MM.1S (cell line): ENCODE measurements around the gene KIF1C.

Experiments
- DNase-seq: peaks from one replicate; pipeline ENCODE4 v3.0.0-alpha.2; 2015
- H2AFZ ChIP-seq: fragments of 300-600 bp; sonication (generic); 2 replicates; pipeline ENCODE4 v1.6.0; 2016; ENCODE audit warnings: antibody characterized with exemption, low read length
- H3F3A ChIP-seq: fragments of 300-600 bp; sonication (generic); 2 replicates; pipeline ENCODE4 v1.6.1; 2016; ENCODE audit warnings: mild to moderate bottlenecking, antibody characterized with exemption, low read length, moderate library complexity, mixed read lengths; ENCODE audit not compliant: insufficient read depth
- H3K27ac ChIP-seq: fragments of 300-600 bp; sonication (generic); 2 replicates; pipeline ENCODE4 v1.5.1; 2016; ENCODE audit warnings: mild to moderate bottlenecking, low read length
- H3K27me3 ChIP-seq: fragments of 300-600 bp; sonication (generic); replicated peaks from 2 replicates; pipeline ENCODE4 v1.6.0; 2016; ENCODE audit warnings: low read length; ENCODE audit not compliant: insufficient read depth
- H3K36me3 ChIP-seq: fragments of 300-600 bp; sonication (generic); replicated peaks from 2 replicates; pipeline ENCODE4 v1.6.1; 2016; ENCODE audit warnings: mild to moderate bottlenecking, low read length, mixed read lengths; ENCODE audit not compliant: insufficient read depth
- H3K4me1 ChIP-seq: fragments of 300-600 bp; sonication (generic); 2 replicates; pipeline ENCODE4 v1.6.1; 2016; ENCODE audit warnings: low read length, mixed read lengths
- H3K4me2 ChIP-seq: fragments of 300-600 bp; sonication (generic); 2 replicates; pipeline ENCODE4 v1.6.0; 2016; ENCODE audit warnings: low read depth, low read length
- H3K4me3 ChIP-seq: fragments of 300-600 bp; sonication (generic); 2 replicates; pipeline ENCODE4 v1.5.1; 2016; ENCODE audit warnings: low read length, mixed read lengths
- H3K79me2 ChIP-seq: fragments of 300-600 bp; sonication (generic); 2 replicates; pipeline ENCODE4 v1.6.1; 2016; ENCODE audit warnings: mixed run types, low read length, mixed read lengths
- H3K9ac ChIP-seq: fragments of 300-600 bp; sonication (generic); 2 replicates; pipeline ENCODE4 v1.6.1; 2016; ENCODE audit warnings: low read length, mixed read lengths
- H3K9me2 ChIP-seq: fragments of 300-600 bp; sonication (generic); replicated peaks from 2 replicates; pipeline ENCODE4 v1.6.1; 2016; ENCODE audit warnings: mild to moderate bottlenecking, low read length, mixed read lengths; ENCODE audit not compliant: insufficient read depth
- H3K9me3 ChIP-seq: fragments of 300-600 bp; sonication (generic); replicated peaks from 2 replicates; pipeline ENCODE4 v1.6.1; 2016; ENCODE audit warnings: mild to moderate bottlenecking, low read length, mixed read lengths; ENCODE audit not compliant: insufficient read depth
- H4K20me1 ChIP-seq: fragments of 300-600 bp; sonication (generic); 2 replicates; pipeline ENCODE4 v1.6.1; 2016; ENCODE audit warnings: mild to moderate bottlenecking, low read length, moderate library complexity, mixed read lengths; ENCODE audit not compliant: insufficient read depth
- EZH2 ChIP-seq: fragments of 300-600 bp; sonication (generic); optimal IDR thresholded peaks from 2 replicates; pipeline ENCODE3; 2017; ENCODE audit warnings: low read depth, mild to moderate bottlenecking, antibody characterized with exemption, low read length, mixed read lengths
- EZH2phosphoT487 ChIP-seq: fragments of 300-600 bp; sonication (generic); IDR thresholded peaks from 2 replicates; pipeline ENCODE4 v1.6.1; 2018; ENCODE audit warnings: antibody characterized with exemption, low read length
- TF ChIP-seq, protein P1 (sequence below): fragments of 300-600 bp; sonication (generic); IDR thresholded peaks from 2 replicates; pipeline ENCODE4 v1.5.1; 2016; ENCODE audit warnings: antibody characterized with exemption, low read length, mixed read lengths

KIF1C gene

DNA sequence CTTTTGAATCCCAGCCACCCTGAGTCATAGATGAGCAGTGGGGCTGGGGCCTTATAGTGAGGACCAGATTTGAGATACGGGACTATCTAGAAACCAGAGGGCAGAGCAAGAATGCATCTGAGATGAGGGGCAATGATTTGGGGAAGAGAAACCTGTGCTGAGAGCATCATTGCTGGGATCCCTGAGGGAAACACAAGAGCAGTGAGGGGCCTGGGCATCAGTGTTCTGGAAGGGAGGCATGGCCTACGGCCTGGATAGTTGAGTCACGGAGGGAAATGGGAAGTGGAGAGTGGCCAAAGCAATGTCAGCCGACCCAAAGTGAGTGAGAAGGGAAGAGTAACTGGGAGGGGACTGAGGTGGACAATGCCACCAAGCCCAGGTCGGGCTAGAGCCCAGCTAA lies 15.4 kb upstream of the KIF1C start:
- H2AFZ ChIP-seq, result no peak overlapping the region
- H3K4me2 ChIP-seq, result no peak overlapping the region
- peaks cover 14% of the 10 kb centered on the region; the same call in 1 of the 2 replicates for H3K79me2 ChIP-seq
- no peaks in the 10 kb centered on the region for H3K36me3 ChIP-seq
- H3K9me2 ChIP-seq, result no peaks in the 10 kb centered on the region
- TF ChIP-seq EZH2, result no peak
- TF ChIP-seq, protein P1, sequence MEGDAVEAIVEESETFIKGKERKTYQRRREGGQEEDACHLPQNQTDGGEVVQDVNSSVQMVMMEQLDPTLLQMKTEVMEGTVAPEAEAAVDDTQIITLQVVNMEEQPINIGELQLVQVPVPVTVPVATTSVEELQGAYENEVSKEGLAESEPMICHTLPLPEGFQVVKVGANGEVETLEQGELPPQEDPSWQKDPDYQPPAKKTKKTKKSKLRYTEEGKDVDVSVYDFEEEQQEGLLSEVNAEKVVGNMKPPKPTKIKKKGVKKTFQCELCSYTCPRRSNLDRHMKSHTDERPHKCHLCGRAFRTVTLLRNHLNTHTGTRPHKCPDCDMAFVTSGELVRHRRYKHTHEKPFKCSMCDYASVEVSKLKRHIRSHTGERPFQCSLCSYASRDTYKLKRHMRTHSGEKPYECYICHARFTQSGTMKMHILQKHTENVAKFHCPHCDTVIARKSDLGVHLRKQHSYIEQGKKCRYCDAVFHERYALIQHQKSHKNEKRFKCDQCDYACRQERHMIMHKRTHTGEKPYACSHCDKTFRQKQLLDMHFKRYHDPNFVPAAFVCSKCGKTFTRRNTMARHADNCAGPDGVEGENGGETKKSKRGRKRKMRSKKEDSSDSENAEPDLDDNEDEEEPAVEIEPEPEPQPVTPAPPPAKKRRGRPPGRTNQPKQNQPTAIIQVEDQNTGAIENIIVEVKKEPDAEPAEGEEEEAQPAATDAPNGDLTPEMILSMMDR, result no peak
- no peak for TF ChIP-seq EZH2phosphoT487
- H3K27me3 ChIP-seq, result no peaks in the 10 kb centered on the region
- H3K4me1 ChIP-seq, result peaks cover 10% of the 10 kb centered on the region; the same call in 1 of the 2 replicates
- H4K20me1 ChIP-seq, result no peaks in the 10 kb centered on the region
- H3K9me3 ChIP-seq, result no peaks in the 10 kb centered on the region
- H3K4me3 ChIP-seq, result no peak overlapping the region
- no peaks in the 10 kb centered on the region for H3F3A ChIP-seq
- DNase-seq, result no peak
- H3K9ac ChIP-seq, result no peak overlapping the region
- H3K27ac ChIP-seq, result no peak overlapping the region

GRCh38 chr17:4986403-4986802 lies 11.3 kb upstream of the KIF1C start:
- Histone ChIP-seq H3K79me2 (peaks cover 14% of the 10 kb centered on the region; the same call in 1 of the 2 replicates), H3K4me3 (peak overlapping the region; percentile 92), H3K27me3 (no peaks in the 10 kb centered on the region), H3K4me1 (peaks cover 16% of the 10 kb centered on the region; the same call in 1 of the 2 replicates), H3K9me2 (no peaks in the 10 kb centered on the region), H3K4me2 (peak overlapping the region; percentile 98), H4K20me1 (no peaks in the 10 kb centered on the region), H3K27ac (no peak overlapping the region), H3F3A (0 out of 2 replicates have a peak, but pooled peaks cover 3% of the 10 kb centered on the region), H3K9me3 (no peaks in the 10 kb centered on the region), H3K36me3 (no peaks in the 10 kb centered on the region), H3K9ac (peak overlapping the region; percentile 83; the same call in 1 of the 2 replicates), H2AFZ (peak overlapping the region; percentile 96; the same call in 1 of the 2 replicates)
- no peak for DNase-seq
- TF ChIP-seq, protein P1, result no peak
- TF ChIP-seq EZH2, result no peak
- TF ChIP-seq EZH2phosphoT487, result no peak

DNA sequence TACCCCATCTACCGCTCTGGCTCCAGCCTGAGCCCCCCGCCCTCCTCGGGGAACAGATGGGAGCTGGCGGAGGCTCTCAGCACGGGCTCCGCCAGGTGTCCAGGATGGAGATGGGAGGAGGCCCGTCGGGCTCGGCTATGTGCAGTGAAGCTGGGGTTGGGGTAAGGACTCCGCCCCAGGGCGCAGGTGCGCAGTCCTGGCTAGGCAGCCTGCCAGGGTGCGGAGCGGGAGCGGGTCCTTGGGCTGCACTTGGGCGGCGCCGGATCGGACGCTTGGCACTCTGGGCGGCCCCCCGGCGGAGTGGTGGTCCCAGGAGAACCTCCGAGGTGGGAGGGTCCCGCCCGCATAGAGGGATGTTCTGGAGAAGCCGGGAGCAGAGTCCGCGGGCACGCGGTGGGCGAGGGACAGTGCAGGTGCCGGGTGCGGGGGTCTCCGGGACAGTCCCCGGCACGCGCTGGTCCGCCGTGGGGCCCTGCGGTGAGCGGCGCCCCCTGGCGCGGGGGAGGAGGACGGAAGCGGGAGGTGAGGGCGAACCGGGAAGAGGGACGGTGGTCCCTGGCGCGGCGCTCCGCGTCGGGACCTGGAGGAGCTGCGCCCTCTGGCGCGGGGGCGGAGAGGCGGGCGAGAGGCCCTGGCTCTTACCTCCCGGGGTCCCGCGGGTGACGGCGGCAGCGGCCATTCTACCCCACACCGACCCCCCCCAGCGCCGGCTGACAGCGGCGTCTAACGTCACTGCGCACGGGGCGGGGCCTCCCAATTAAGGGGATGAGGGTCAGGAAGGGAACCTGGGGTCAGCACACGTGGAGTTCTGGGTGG lies 10.6 kb upstream of the KIF1C start, which contains the start of gene CAMTA2:
TSS of gene CAMTA2 (minus strand) at position 725 of the 816 bp plus-strand sequence. CDS start 1,453 bp downstream, outside the sequence.
- Histone ChIP-seq H3K27ac (peak within 1 kb of the TSS; percentile 41; the same call in 1 of the 2 replicates), H3K9ac (peak within 1 kb of the TSS; percentile 83), H3K27me3 (no peaks in the 10 kb centered on the region), H4K20me1 (no peaks in the 10 kb centered on the region), H2AFZ (peak within 1 kb of the TSS; percentile 96), H3K4me3 (peak within 1 kb of the TSS; percentile 92), H3K4me2 (peak within 1 kb of the TSS; percentile 98), H3K4me1 (peaks cover 16% of the 10 kb centered on the region; the same call in 1 of the 2 replicates), H3K36me3 (no peaks in the 10 kb centered on the region), H3K9me2 (no peaks in the 10 kb centered on the region), H3K9me3 (no peaks in the 10 kb centered on the region), H3K79me2 (peaks cover 14% of the 10 kb centered on the region; the same call in 1 of the 2 replicates), H3F3A (0 out of 2 replicates have a peak, but pooled peaks cover 5% of the 10 kb centered on the region)
- DNase-seq, result peak; percentile 75
- TF ChIP-seq EZH2 (no peak), EZH2phosphoT487 (no peak)
- TF ChIP-seq, protein P1, result peak; percentile 69
